ENCODE measurements around the gene PAQR6.

PAQR6 gene

GRCh38 chr1:156262461-156263287, 14.8 kb upstream of the PAQR6 start:
- no peak for DNase-seq

- no peak for DNase-seq
Observed at GRCh38 chr1:156260896-156261295, 13.0 kb upstream of the PAQR6 start.

- DNase-seq, result no peak
Observed at GRCh38 chr1:156259805-156260204, 11.9 kb upstream of the PAQR6 start.

- no peak for DNase-seq
Observed at GRCh38 chr1:156258859-156259258, 11.0 kb upstream of the PAQR6 start.

DNA sequence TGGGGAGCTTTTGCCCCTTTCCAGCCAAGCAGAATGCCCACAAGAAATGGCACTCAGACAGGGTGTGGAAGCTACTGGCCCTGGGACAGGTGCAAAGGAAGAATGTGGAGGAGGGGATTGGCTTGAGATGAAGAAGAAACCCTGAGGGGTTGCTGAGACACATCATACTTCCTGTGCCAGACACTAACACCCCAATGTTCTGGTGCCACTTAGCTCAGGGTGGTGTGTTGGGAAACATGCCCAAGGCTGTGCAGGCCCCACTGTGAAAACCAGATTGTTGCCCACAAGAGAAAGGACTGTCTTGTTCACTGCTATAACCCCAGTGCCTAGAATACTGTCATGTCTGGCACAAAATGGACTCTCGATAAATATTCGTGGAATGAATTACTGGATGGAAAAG, 9.9 kb upstream of the PAQR6 start:
- DNase-seq, result no peak

GRCh38 chr1:156253634-156254033, 5.8 kb upstream of the PAQR6 start:
- no peak for DNase-seq

DNA sequence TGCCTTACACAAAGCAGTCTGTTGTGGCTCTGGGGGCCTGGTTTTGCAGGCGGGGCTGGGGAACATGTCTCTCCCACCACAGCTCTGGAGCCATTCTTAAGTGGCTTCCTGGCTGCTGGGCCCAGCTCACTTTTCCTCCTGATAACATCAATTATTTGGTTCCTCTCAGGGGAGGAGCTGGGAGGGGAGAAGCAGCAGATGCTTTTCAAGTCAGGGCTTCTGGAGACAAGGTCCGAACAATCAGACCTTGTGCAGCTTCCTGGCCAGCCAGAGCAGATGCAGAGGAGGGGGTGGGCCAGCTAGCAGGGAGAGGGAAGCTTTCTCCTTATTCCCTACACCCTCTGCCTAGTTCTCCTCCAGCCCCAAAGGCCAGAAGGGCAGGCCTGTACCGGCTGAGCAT, 3.7 kb upstream of the PAQR6 start:
- DNase-seq, result no peak

GRCh38 chr1:156249593-156249992, 1.7 kb upstream of the PAQR6 start:
- DNase-seq, result no peak

GRCh38 chr1:156248323-156248683, 447 bp upstream of the PAQR6 start:
- DNase-seq, result no peak

GRCh38 chr1:156246781-156247459, 936 bp downstream of the PAQR6 start:
- no peak for DNase-seq

DNA sequence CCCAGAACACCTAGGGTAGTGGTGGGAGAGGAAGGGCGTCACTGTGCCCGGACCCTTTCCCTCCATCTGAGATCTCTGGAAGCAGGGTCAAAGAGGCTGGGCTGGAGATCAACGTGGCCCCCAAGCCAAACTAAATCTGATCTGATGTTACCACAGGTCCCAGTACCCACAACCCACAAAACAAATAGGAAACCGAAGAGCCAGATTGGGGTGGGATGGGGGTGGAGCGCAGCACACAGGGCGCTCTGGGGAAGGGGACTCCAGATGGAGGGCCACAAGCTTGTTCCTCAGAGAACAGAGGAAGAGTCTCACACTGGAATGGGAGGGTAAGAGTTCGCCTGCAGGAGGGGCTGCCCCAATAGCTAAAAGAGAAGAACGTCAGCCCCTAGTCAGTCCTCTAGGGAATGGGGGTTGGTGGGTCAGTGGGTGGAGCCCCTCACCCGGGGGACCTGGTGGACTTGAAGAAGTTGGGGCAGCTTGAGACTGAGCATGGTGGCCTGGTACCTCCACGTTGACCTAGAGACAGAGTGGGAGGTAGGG, 1.5 kb downstream of the PAQR6 start:
- DNase-seq, result no peak

- peak; percentile 24 for DNase-seq
Observed at GRCh38 chr1:156245451-156246232, 2.2 kb downstream of the PAQR6 start.

DNA sequence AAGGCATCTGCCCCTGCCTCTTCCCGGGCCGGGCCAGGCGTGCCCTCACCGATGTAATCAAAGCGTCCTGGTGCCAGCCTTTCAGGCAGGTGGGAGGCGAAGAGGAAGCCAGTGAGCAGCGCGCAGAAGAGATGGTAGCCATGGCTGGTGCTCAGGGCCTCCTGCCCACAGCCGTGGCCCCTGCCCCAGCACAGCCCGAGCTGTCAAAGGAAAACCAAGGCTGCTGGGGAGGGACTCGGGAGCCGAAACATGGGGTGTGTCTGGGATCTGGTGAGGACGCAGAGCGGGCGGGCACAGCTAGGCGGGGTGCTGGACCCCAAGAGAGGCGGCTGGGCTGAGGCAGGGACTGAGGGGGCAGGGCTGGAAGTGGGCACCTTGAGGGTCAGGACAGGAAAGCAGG, 3.1 kb downstream of the PAQR6 start:
- DNase-seq, result no peak

DNA sequence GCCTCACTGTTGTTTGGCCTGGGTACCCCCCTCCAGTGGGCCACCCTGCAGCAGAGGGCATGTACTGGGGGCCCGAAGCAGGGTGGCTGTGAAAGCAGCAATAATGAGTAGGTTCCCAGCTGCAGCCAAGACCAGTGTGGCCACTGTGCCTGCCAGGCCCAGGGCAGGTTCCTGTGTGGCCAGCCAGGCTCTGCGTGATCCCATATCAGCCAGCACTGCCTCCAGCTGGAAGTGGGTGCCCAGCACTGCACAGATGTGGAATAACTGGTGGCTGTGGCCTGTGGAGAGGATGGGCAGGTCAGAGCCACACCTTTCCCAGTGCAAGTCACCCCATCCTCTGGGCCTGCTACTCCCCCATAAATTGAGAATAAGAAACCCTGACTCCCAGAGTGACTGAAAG, 3.7 kb downstream of the PAQR6 start:
- no peak for DNase-seq

- DNase-seq, result no peak
Observed at GRCh38 chr1:156242738-156243137, 5.1 kb downstream of the PAQR6 start.

- DNase-seq, result no peak
Observed at GRCh38 chr1:156241926-156242325, 5.9 kb downstream of the PAQR6 start, which contains the start of gene BGLAP. TSS of gene BGLAP (plus strand) at chr1:156242184. CDS start at chr1:156242232, 48 bp downstream.

- no peak for DNase-seq
Observed at GRCh38 chr1:156241311-156241811, 6.5 kb downstream of the PAQR6 start.

- DNase-seq, result no peak
Observed at GRCh38 chr1:156238248-156238647, 9.6 kb downstream of the PAQR6 start.

- DNase-seq, result no peak
Observed at GRCh38 chr1:156236164-156236563, 11.7 kb downstream of the PAQR6 start.

DNA sequence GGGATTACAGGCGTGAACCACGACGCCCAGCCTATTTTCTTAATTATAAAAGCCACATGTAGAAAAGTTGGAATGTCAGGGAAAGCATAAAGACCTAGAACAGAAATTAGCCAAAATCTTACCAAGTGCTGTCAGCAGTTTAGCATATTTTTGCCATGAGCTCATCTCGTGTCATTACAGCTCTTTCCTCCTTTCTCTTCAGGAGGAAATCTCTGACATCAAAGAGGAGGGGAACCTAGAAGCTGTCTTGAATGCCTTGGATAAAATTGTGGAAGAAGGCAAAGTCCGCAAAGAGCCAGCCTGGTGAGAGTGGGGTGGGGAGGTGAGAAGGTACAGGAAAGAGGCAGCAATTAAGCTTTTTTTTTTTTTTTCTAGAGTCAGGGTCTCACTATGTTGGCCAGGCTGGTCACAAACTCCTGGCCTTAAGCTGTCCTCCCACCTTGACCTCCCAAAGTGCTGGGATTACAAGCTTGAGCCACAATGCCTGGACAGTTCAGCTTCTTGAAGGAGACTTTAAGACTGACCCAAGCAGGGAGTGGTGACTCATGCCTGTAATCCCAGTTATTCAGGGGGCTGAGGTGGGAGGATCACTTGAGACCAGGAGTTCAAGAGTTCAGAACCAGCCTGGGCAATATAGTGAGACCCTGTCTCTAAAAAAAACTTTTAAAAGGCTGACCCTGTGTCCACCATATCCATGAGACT, 14.3 kb downstream of the PAQR6 start:
- DNase-seq, result no peak

GRCh38 chr1:156232201-156232894, 15.5 kb downstream of the PAQR6 start:
- no peak for DNase-seq

DNA sequence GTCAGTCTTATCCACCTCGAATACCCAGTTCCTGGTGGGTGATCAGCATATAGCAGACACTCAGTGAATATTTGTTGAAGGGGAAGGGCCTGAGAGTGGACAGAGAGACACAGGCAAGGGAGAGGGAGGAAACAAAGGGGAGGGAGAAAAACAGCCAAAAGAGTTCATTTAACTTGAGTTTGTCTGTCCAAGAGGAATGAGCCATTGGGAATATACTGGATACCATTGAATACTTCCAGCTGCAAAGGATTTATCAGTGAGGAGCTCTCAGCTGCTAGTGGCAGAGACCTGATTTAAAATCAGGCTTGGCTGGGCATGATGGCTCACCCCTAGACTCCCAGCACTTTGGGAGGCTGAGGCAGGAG, 17.4 kb downstream of the PAQR6 start:
- DNase-seq, result no peak
